ENCODE results near the gene RIPK4. TPM values are rescaled to one million over a fixed set of nuclear protein-coding genes. Genes with fewer than 3 reads are reported as not detected.
A peak's percentile ranks its signal among the peaks of the same experiment; 100 is the strongest.

Gene RIPK4
- total RNA-seq, 1 experiment from 2014 or later: 252 TPM

DNA sequence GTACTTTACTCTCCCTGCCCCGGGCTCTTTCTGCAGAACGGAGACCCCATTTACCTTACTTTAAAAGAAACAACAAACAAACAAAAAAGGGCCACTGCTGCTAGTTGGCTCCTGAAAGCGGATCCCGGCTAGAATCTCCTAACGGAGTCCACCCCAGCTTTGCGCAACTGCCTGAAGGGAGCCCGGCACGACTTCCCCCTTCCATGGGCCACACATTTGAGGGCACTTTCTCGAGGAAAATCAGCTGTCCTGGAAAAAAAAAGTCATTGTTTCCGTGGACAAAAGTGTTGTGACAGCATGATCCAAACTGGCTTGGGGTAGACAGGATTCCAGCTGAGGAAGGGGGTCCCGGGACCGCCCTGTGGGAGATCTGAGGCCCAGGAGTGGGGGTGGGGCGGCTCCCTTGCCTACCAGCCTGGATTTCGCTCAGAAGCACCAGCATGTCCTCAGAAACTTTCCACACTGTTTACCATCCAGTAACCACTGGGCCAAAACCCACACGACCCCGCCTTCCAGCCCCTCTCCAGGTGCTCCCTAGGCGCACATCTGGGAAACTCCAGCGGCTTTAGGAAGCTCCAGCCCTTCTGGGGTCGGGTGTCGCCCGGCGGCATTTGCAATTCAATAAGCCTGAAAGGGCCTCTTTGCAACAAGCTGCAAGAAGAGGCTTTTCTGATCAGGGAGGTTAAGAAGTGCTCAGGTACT is 4.8 kb downstream of the RIPK4 start:
- Histone ChIP-seq H3K4me2 (ENCODE audit: low read length) (peak overlapping the region; percentile 98), H3K27ac (ENCODE audit: low read length) (peak overlapping the region; percentile 97), H3K4me3 (ENCODE audit: low read length) (peak overlapping the region; percentile 94), H3K9me3 (ENCODE audit: low read length) (no peaks in the 10 kb centered on the region), H2AFZ (ENCODE audit: low read length) (no peak overlapping the region), H4K20me1 (ENCODE audit: low read length) (peaks cover 89% of the 10 kb centered on the region), H3K9me2 (replicated peaks; ENCODE audit: low read length) (no peaks in the 10 kb centered on the region), H3K27me3 (ENCODE audit: low read length) (no peaks in the 10 kb centered on the region), H3K4me1 (ENCODE audit: insufficient read depth, low read length) (peaks cover 61% of the 10 kb centered on the region), H3K9ac (ENCODE audit: low read length) (peak overlapping the region; percentile 94), H3K79me2 (ENCODE audit: low read length) (peaks cover 96% of the 10 kb centered on the region), H3F3A (ENCODE audit: low read length, unreplicated experiment) (peaks cover 33% of the 10 kb centered on the region), H3K36me3 (ENCODE audit: low read depth, low read length) (peaks cover 74% of the 10 kb centered on the region)
- DNase-seq: peak; percentile 47
- TF ChIP-seq EZH2phosphoT487 (IDR thresholded peaks at IDR 0.05; ENCODE audit: borderline replicate concordance, low read length) (no peak), CTCF (conservative IDR thresholded peaks at IDR 0.05; ENCODE audit: low read depth, low read length) (no peak), EZH2 (IDR thresholded peaks at IDR 0.05; ENCODE audit: low read length, unreplicated experiment) (no peak)
- ATAC-seq: no peak
- ChIA-PET CTCF (interaction anchor here (1.6 to 2.1 kb wide), 4 partner anchors 16 to 150 kb away, joined by 7 to 19 read pairs (median 8); no protein-coding TSS in a partner anchor), POLR2A (ENCODE audit: unreplicated experiment) (interaction anchor here (0.7 to 1.6 kb wide), 5 partner anchors 10 to 149 kb away, joined by 3 to 25 read pairs (median 6); no protein-coding TSS in a partner anchor)
- intact Hi-C loops (cut with micrococcal nuclease): loop anchor here (1.0 to 10.0 kb wide), 3 partner anchors 83 to 173 kb away; no protein-coding TSS in a partner anchor
- BruUV-seq (replicated peaks): TSS peak; percentile 70

GRCh38 chr21:41761211-41761933 is 5.5 kb downstream of the RIPK4 start:
- DNase-seq (peak; percentile 98), ATAC-seq (peak; percentile 65)
- Histone ChIP-seq H2AFZ (ENCODE audit: low read length) (no peak overlapping the region), H3K9me3 (ENCODE audit: low read length) (no peaks in the 10 kb centered on the region), H3K79me2 (ENCODE audit: low read length) (peaks cover 98% of the 10 kb centered on the region), H3K27ac (ENCODE audit: low read length) (peak overlapping the region; percentile 97), H3K36me3 (ENCODE audit: low read depth, low read length) (peaks cover 82% of the 10 kb centered on the region), H3K4me1 (ENCODE audit: insufficient read depth, low read length) (peaks cover 68% of the 10 kb centered on the region), H4K20me1 (ENCODE audit: low read length) (peaks cover 92% of the 10 kb centered on the region), H3K9ac (ENCODE audit: low read length) (peak overlapping the region; percentile 94), H3K27me3 (ENCODE audit: low read length) (no peaks in the 10 kb centered on the region), H3K4me2 (ENCODE audit: low read length) (peak overlapping the region; percentile 98), H3F3A (ENCODE audit: low read length, unreplicated experiment) (peaks cover 33% of the 10 kb centered on the region), H3K4me3 (ENCODE audit: low read length) (peak overlapping the region; percentile 94), H3K9me2 (replicated peaks; ENCODE audit: low read length) (no peaks in the 10 kb centered on the region)
- no TSS peak for BruUV-seq (replicated peaks)
- ChIA-PET POLR2A (ENCODE audit: unreplicated experiment) (interaction anchor here (0.5 to 1.6 kb wide), 10 partner anchors 9 to 356 kb away, joined by 3 to 25 read pairs (median 4); no protein-coding TSS in a partner anchor), CTCF (interaction anchor here (0.5 to 2.1 kb wide), 7 partner anchors 17 to 626 kb away, joined by 3 to 19 read pairs (median 7); no protein-coding TSS in a partner anchor)
- TF ChIP-seq CTCF (conservative IDR thresholded peaks at IDR 0.05; ENCODE audit: low read depth, low read length): no peak
- TF ChIP-seq EZH2phosphoT487 (IDR thresholded peaks at IDR 0.05; ENCODE audit: borderline replicate concordance, low read length): no peak
- no peak for TF ChIP-seq EZH2 (IDR thresholded peaks at IDR 0.05; ENCODE audit: low read length, unreplicated experiment)
- intact Hi-C loops (cut with micrococcal nuclease): loop anchor here (1.0 to 10.0 kb wide), 3 partner anchors 83 to 173 kb away; no protein-coding TSS in a partner anchor
